Activated CD4-positive, alpha-beta T cell treated with anti-CD3 and anti-CD28 coated beads, Interleukin-2, amount 50 U/mL, for 16 hours (primary cell): ENCODE data around the gene TFEB.
A peak's percentile ranks its signal among the peaks of the same experiment; 100 is the strongest.

ENCODE experiments used
- DNase-seq: peaks from one replicate; pipeline ENCODE4 v3.0.0-alpha.2; 2020

Gene TFEB

GRCh38 chr6:41721414-41721813 lies 14.0 kb downstream of the TFEB start:
- no peak for DNase-seq

DNA sequence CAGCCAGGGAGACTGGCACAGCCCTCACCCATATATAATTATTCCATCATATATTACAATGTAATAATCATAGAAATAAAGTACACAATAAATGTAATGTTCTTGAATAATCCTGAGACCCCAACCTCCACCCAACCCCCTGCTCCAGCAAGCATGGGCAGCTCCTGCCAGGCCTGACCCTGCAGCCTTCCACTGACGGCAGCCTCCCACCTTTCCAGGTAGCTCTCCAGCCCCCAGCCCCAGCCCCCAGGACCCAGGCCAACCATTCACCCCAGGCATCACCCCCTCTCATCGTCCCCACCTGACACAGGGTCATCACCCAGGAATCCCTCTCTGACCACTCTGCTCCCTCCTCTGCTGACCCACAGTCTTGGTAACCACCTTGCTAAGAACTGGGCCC lies 14.6 kb downstream of the TFEB start:
- DNase-seq = no peak

- no peak for DNase-seq
These were observed 15.2 kb downstream of the TFEB start for GRCh38 chr6:41720262-41720620.

- DNase-seq = no peak
These were observed 15.8 kb downstream of the TFEB start for GRCh38 chr6:41719436-41720261.

DNA sequence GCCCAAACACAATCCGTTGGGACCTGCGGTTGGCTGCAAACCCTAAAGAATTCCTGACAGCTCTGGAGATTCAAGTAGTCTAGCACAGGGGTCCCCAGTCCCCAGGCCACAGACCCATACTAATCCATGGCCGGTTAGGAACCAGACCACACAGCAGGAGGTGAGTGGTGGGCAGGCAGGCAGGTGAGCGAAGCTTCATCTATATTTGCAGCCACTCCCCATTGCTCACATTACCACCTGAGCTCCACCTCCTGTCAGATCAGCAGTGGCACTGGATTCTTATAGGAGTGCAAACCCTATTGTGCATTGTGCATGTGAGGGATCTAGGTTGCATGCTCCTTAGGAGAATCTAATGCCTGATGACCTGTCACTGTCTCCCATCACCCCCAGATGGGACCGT lies 16.6 kb downstream of the TFEB start:
- DNase-seq = no peak

DNA sequence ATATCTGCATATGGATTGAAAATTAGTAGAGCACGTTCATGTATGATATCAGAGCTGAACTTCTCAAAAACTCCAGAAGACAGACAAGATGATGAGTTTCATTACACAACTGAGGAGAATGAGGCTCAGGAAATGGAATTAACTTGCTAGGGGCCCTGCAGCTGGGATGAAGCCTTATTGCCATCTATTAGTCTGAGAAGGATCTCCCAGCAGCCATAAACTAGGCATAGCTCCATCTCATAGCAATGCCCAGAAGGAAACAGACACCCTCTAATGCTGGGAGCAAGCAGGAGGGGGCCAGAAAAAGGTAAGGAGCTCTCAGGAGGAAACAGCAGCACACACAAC lies 18.0 kb downstream of the TFEB start:
- no peak for DNase-seq

DNA sequence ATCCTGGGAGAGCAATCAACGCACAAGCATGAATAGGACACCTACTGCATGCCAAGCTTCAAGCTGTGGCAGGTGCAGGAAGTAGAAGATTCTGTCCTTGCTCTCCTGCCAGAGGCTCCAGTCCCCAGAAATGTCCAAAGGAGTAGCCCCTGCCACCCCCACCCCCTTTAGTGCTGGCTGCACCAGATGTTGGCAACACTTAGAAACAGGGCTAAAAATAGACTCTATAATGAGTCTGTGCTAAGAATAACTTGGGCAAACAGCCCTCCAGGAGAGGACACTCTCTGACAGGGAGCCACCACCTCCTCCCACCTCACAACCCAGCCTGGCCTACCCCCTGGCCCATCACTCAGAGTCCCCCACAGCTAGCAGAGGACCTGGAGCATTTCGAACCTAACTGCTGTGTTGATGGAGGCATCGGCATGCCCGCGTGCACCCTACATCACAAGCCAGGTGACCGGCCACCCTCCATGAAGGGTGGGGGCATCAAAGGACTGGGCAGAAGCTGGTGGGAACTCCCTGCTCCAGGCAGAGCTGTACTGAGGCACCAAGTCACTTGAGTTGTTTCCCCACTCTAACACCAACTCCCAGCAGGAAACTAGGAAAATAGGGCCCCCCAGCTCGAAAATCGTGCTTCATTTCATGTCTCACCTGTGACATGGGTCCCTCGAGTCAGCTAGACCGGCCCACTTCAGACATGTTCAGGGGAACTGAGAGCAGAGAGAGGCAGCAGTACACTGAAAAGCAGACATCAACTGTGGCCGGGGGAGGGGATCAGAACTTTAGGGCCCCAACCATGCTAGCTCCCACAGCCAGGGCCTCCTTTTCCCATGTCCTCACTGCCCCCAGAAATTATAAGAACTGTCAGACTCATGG lies 18.7 kb downstream of the TFEB start:
- no peak for DNase-seq

DNA sequence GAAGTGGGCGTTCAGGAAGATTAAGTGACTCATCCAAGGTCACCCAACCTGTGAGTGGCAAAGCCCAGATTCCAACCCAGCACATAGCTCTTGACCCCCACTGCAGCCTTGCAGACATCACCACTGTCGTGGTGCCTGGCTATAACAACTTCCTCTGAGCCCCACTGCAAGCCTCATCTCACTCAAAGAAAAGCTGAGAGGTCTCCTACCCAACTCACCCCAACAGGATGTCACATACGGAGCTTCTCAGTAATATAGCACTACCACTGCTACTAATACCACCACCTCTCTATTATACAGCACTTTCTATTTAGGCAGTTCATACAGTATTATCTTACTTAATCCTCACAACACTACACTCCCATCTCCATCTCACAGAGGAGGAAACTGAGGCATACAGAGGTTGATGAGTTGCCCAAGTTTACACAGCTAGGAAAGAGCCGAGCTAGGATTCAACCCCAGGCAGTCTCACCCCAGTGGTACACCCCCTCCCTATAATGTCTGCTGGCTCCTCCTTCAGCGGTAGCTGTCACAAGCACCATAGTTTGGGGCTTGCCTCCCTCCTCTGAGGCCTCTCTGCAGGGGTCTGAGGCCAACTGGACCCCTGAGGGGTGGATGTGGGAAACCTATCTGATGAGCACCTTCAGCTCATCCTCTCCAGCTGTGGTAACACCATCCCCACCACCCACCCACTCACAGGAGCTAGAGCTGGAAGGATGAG lies 19.5 kb downstream of the TFEB start:
- peak; percentile 30 for DNase-seq

- DNase-seq = no peak
These were observed 20.7 kb downstream of the TFEB start for GRCh38 chr6:41714556-41715273.

- peak; percentile 73 for DNase-seq
These were observed 21.6 kb downstream of the TFEB start for GRCh38 chr6:41713650-41714291.

- no peak for DNase-seq
These were observed 22.2 kb downstream of the TFEB start for GRCh38 chr6:41713159-41713649.

DNA sequence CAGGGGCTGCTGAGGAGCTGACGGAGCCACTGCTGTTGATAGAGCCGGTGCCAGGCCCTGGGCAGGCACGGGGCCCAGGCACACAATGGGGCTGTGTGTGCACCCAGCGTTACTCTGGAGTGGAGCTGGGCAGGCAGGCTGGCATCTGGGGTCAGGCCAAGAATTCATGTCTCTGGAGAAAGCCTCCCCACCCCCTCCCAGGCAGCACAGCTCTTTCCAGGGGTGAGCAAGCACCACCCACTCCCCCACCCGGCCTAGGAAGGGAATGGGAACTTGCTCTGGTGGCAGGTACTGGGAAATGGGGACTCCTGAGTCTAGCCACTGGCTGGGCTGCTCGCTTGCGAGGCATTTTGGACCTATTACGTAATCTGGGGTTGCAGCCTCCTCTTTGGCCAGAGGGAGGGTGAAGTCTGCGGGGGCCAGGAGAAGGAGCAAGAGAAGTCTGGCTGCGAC lies 22.7 kb downstream of the TFEB start:
- DNase-seq = no peak

DNA sequence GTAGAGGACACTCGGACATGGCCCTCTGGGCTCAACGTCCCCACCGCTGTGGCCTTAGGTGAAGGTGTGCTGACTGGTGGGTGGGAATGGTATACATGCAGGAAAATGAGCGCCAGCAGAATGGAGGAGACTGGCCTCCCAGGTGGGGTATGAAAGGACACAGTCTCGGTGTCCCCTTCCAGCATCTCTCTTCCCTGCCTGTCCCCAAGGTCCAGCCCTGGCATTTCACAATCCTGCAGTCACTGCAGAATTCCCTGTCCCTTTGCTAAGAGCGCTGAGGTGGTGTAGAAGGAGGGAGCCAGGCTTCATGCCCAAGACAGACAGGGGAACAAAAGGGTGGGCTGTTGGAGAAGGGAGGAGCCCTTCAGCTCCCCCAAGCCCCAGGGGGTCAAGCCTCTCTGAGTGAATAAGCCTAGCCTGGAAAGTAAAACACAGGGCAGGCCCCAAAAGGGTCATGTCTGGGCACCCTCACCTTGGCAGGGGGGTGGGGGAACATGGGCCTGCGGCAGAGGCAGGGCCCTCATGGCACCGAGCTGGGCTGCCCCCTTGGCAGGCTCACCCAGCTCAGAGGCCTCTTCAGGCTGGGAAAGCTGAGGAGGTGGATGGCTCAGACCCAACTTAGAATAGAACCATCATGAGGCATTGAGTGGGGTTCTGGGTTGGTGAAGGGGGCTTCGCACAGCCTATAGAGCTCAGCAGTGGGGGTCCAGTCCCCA lies 23.9 kb downstream of the TFEB start:
- no peak for DNase-seq

DNA sequence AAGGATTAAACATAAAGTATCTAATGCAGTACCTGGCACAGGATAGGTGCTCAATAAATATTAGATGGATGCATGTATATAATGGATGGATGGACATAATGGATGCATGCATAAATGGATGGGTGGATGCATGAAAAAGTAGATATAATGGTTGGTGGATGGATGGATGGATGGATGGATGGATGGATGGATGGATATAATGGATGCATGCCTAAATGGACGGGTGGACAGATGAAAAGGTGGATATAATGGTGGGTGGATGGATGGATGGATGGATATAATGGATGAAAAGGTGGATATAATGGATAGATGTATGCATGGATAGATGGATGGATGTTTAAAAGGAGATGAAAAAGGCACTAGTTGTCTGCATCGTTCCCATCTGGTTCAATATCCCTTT lies 26.0 kb downstream of the TFEB start:
- no peak for DNase-seq

GRCh38 chr6:41708856-41709255 lies 26.6 kb downstream of the TFEB start:
- no peak for DNase-seq

- peak; percentile 53 for DNase-seq
These were observed 27.7 kb downstream of the TFEB start for GRCh38 chr6:41707565-41708200.

DNA sequence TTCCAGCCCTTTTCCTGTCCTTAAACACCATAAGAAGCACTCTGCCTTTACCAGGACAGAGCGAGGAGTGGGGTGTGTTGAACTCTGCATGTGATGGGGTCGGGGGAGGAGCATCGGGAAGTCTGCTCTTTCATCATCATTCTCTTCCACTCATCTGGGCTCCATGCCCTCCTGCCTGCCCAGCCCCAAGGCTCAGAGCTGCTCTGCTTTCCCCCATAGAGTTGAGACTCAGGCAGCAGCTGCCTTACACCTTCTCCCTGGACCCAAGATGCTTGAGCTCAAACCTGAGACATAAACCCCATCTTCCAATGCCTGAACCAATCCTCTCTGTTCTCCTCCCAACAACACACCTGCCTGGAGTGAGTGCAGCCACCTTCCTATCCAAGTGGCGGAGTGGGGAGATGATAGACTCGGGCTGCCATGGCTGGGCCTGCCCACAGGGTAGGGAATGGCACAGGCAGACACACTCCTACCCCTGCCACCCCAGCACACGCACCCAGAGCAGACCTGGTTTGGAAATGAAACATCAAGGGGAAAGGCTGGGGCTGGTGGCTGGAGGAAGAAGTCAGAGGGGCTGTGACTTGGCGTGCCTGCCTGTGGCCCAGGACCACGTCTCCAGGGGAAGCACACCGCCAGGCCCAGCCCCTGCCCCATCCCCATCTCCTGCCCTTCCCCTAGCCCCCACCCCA lies 28.4 kb downstream of the TFEB start:
- DNase-seq = peak; percentile 35

DNA sequence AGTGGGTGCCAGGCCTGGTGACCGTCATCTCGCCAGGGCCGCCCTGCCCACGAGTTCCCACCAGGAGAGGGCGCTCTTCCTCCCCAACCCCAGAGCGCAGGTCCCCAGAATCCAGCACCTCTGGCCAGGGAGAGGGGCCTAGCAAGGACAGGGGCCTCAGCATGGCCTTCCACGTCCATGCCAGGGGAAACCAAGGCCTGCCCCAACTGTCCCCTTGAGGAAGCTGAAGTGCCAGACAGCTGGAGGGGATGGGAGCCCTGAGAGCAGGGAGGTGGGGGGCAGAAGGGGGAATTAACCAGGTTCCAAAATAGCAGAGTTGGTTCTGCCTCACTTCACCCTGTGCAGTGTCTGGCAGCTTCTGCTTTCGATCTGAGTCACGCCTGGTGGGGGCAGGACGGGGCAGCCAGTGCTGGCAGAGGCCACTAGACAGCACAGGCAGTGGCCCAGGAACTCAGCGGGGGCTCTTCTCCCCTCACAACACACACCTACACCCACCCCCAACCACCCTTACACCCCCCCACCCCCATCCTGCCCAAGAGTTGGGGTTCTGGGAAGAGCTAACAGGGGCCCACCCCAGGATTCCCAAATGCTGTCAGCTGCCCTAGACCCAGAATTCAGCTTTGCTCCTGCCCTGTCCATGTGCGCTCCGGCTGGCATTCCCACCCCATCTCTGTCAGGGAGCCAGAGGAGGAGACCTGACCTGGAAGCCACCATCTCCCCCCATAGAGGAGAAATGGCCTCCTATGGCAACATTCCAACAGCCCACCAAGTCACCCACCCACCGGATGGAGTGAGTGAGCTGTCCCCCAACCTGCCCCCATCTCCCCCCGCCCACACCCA lies 29.2 kb downstream of the TFEB start:
- DNase-seq = peak; percentile 91

DNA sequence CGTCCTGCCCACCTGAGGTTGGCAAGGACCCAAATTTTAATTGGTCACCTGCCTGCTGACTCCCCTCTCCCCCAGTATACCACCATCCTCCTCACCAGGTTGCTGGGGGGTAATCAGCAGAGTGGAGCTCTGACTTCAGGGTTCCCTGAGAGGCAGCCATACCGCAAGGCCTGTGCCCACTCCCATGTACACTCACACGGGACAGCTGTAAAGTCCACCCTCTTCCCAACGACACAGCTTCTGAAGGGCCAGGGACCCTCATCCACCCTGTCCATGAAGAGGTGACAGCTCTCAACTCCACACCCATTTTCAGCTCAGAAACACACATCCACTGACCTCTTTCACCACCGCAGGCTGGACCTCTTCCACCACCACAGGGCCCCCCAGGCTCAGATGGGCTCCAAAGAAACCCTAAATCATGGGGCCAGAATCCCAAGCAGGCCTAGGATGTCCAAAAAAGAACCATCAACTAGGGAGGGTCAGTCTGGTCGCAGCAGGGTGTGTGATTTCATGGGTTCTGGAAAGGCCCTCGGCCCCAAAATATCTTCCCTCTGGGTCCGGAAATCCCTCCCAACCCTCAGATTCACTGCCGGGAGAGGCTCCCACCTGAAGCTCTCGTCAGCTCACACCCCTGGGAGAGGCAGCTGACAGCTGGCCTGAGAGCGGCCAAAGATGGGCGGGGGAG lies 30.0 kb downstream of the TFEB start:
- DNase-seq = no peak
